LoVo (cell line): Measurements from ENCODE around the gene CENPVL2.
"Not testable (repeated sequence)": the region's sequence is repeated elsewhere in the genome, so short reads cannot be mapped to it uniquely, and the experiment has no call there.

Source experiments
- DNase-seq: peaks from one replicate; pipeline ENCODE4 v3.0.0-alpha.2; 2016; ENCODE audit warnings: low spot score

Gene CENPVL2

GRCh38 chrX:51682720-51683062 lies at the start of gene CENPVL2:
CENPVL2 (minus strand) TSS chrX:51682831; CDS start chrX:51682831, 0 bp downstream.
- not testable (repeated sequence) for DNase-seq

GRCh38 chrX:51728202-51728601 lies 45.6 kb upstream of the CENPVL2 start:
- DNase-seq: no peak

GRCh38 chrX:51712943-51713647 lies 30.5 kb upstream of the CENPVL2 start:
- not testable (repeated sequence) for DNase-seq

GRCh38 chrX:51710277-51711164 lies 27.9 kb upstream of the CENPVL2 start, which contains the start of gene CENPVL1:
CENPVL1 (plus strand) TSS chrX:51710512; CDS start chrX:51710512, 0 bp downstream.
- not testable (repeated sequence) for DNase-seq

- no peak for DNase-seq
Observed at GRCh38 chrX:51697397-51697796, 14.8 kb upstream of the CENPVL2 start.

GRCh38 chrX:51694254-51694653 lies 11.6 kb upstream of the CENPVL2 start:
- DNase-seq: no peak

GRCh38 chrX:51681808-51682719 lies 567 bp downstream of the CENPVL2 start:
- not testable (repeated sequence) for DNase-seq

- not testable (repeated sequence) for DNase-seq
Observed at GRCh38 chrX:51679689-51680433, 2.8 kb downstream of the CENPVL2 start.

GRCh38 chrX:51665981-51666380 lies 16.6 kb downstream of the CENPVL2 start:
- no peak for DNase-seq

GRCh38 chrX:51643377-51643776 lies 39.3 kb downstream of the CENPVL2 start:
- no peak for DNase-seq

GRCh38 chrX:51641421-51642021 lies 41.1 kb downstream of the CENPVL2 start:
- no peak for DNase-seq

GRCh38 chrX:51636511-51636910 lies 46.1 kb downstream of the CENPVL2 start:
- DNase-seq: not testable (repeated sequence)
